Fibroblast of skin of scalp (primary cell): ENCODE results near the gene MECR.
A peak's percentile ranks its signal among the peaks of the same experiment; 100 is the strongest.

Source experiments
- DNase-seq: peaks from one replicate; pipeline ENCODE4 v3.0.0-alpha.2; 2013

MECR gene

DNA sequence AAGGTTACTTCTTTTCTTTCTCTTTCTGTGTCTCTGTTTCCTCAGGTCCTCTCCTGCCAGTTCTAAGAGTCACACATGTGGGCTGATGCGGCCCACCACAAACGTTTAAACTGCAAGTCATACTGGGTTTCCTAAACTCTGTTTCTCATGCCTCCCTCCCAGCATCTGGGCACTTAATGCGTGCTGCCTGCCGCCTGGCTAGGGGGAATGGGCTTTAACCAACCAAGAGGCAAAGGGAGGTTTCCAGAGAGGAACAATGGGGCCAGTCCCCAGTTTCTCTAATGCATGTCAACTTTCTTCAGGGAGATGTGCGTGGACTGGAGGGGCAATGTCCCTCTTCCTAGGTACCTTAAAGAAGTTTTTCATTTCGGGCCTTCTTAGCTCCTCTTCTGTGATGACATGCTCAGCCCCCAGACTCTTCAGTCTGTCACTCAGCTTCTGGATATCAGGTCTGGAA lies 29.1 kb downstream of the MECR start:
- DNase-seq, result no peak

DNA sequence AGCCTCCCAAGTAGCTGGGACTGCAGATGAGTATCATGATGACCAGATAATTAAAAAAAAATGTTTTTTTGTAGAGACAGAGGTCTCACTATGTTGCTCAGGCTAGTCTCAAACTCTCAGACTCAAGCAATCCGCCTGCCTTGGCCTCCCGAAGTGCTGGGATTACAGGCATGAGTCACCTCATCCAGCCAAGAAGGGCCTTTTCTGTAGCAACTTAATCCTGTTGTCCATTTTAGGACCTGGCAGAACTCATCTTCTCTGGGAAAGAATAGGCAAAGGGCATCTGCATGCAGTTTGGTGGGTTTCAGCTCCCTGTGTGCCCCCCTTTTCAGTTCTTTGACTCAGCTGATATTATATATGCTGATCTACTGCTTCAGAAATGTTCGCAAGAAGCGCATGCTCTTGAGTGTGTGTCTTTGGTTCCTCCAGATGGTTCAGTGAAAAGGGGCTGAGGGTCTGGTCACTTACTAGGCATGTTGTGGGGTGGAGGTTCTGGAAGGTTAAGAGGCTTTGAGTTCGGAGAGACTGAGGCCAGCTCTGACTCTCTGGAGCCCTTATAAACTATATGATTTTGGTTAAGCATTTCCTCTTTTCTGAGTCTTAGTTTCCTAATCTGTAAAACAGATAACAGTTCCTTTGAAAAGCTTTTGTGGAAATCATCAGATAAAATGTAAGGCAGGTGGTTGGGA lies 29.7 kb downstream of the MECR start:
- peak; percentile 43 for DNase-seq

DNA sequence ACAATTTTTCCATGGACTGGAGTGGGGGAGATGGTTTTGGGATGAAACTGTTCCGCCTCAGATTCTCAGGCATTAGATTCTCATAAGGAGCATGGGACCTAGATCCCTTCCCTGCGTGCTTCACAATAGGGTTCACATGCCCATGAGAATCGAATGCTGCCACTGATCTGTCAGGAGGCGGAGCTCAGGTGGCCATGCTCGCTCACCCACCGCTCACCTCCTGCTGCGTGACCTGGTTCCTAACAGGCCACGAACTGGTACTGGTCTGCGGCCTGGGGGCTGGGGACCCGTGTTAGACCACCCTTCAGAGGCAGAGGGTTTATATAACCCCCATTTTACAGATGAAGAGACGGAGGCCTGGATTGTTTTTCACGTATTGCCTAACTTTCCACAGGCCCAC lies 32.7 kb downstream of the MECR start:
- DNase-seq, result no peak

DNA sequence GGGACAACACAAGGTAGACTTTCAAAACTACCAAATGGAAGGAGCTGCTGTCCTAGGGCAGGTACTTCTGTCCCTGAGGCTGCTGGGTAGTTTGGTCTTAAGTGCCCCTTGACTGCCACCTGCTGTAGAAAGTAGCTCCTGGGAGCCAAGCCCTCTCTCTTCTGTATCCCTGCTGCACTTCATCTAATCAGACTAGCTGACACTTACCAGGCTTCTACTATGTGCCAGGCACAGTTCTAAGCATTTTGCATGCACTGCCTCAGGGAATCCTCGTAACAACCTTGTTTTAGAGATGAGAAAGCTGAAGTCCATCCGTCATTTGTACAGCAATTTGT lies 33.2 kb downstream of the MECR start:
- peak; percentile 47 for DNase-seq

DNA sequence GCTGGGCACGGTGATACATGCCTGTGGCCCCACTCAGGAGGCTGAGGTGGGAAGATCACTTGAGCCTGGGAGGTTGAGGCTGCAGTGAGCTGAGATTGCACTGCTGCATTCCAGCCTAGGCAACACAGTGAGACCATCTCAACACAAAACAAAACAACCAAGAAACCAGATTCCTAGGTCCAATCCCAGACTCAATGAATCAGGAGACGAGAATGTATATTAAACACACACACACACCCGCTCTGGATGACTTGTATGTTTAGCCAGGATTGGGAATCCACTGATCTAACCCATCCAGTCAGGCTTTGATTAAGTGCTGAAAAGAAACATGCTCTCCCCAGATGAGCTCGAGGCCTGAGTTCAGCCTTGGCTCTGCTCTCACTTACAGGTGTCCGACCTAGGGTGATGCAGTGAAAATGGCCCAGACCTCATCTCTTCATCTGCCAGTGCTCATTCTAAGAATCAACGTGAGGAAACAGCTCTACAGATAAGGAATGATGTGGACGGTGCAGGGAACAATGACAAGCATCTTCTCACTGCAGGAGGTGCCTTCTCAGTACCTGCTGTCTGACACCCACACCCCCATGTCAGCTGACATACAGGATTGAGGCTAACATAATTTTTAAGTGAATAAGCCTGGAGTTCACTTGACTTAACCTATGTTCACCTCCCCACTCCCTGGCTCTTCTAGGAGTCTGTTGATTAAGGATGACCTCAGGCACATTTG lies 33.7 kb downstream of the MECR start:
- peak; percentile 93 for DNase-seq

DNA sequence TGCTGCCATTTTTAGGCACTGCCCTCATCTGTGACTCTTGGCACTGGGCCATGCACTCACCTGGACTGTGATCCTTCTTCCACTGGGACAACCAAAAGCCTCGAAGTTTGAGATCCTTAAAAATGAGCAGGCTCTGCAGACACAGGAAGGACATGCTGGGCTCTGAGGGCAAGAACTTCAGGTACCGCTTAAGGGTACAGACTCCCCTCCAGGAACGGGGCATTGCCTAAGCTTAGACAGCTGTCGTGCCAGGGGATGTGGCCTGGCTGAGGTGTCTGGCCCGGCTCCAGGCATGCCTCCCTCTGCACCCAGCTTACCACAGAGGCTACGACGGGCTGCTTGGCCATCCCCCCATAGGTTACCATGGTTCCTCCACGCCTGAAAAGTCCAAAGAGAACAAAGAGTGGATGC lies 34.8 kb downstream of the MECR start:
- no peak for DNase-seq

DNA sequence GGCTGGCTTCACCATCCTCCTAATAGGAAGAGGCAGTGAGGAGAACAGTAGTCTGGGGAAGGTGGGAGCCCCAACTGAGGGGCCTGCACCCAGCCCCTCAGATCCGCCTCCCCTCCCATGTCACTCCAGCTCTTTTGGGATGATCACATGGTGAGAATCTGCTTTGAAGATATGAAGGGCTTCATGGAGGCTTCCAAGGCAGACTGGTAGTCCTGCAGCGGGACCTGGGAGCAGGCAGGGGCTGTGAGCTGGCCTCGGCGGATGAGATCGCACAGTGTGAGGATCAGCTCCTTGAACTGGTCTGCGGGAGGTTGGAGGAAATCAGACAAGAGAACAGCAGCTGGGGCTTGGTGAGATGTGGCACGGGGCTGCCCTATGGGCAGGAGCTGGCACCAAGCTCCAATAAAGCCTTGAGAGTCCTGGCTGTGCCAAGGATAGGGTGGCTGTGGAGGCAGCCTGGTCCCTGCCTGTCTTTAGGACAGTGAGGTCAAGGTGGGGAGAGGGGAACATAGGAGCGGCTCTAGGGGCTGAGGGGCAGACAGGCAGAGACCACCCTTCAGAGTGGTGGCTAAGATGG lies 36.8 kb downstream of the MECR start:
- no peak for DNase-seq

DNA sequence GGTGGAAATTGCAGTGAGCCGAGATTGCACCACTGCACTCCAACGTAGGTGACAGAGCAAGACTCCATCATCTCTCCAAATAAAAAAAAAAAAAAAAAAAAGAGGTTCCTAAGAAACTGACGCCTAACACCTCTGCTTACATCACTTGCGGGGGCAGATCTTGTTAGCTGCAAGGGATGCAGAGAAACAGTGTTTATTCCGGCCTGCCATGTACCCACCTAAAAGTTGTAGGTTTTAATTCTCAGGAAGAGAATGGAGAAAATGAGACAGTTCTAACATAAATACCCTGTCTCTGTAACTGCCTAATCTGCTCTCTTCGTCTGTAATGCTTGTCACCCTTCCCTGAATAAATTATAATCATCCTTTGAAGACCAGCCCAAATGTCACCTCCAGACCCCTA lies 40.0 kb downstream of the MECR start:
- no peak for DNase-seq

DNA sequence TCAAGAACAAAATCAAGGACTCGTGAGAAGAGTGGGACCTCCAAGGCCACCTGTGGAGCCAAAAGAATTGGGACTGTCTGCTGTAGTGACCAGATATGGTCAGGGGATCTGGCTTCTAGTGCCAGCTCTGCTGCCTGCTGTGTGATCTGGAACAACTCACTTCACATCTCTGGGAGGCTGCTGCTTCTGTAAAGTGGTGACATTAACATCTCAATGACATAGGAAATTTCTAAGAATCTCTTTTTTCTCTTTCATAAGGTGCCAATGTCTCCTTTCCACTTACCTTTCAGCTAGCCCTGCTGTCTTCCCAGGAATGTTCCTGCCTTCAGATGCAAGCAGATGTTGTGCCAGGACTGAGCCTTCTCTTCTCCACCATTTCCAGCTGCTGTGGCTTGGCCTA lies 44.0 kb downstream of the MECR start:
- DNase-seq, result no peak

DNA sequence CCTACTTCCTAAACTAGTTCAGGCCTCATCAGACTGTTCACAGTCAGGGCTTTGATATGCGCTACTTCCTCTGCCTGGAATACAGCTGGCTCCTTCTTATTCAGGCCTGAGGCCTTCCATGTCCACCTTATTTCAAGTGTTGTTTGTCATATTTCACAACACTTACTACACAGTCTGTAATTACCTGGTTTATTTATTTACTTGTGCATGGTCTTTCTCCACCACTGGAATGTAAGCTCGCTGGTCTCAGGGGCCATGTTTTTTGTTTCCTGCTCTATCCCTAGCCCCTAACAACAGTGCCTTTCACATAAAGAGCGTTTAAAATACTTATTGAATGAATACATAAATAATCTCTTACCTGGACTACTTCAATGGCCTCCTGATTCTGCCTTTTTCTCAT lies 44.5 kb downstream of the MECR start:
- no peak for DNase-seq

DNA sequence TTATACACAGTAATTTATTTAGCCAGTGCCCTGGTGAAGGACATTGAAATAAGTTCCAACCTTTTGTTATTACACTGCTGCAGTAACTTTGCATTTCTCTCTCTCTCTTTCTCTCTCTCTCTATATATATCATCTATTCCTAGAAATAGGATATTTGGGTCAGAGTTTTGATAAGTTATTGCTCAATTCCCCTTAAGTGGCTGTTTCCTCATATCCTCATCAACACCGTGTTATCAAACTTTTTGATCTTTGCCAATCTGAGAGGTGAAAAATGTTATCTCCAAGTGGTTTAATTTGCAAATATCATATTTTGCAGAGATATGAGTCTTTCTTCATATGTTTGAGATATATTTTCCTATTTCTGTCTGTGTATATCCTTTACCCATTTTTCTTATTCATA lies 47.4 kb downstream of the MECR start:
- DNase-seq, result no peak

DNA sequence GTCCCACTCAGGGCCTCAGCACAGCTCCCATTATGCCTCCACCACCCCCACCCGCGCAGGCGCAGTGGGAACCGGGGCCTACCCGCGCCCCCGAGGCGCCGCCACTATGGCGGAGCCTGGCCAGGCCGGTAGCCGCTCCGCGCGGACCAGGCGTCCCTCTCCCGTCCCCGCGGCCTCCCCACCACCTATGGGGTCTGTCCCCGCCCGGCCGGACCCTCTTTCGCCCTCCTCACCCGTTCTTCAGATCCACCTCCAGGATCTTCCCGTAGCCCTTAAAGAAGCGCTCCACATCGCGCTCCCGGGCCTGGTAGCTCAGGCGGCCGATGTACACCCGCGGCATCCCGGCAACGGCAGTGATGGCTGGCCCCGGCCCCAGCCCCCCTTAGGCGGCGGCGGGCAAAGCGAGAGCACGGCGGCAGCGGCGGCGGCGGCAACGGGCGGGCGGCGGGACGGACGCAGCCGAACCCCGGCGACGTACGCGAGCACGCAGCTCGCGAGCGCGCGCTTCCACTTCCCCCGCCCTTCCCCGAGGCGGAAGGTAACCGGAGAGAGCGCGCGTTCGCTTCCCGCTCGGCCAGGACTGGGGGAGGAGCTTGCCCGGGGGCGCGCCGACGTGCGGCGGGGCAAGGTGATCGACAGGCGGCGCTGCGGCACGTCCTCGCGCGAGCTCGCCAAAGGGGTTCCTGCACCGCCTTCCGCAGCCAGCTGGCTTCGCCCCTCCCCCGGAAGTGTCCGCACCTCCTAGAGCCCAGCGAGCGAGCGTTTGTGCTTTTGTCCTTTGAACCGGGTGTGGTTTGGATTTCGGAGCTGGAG lies 49.1 kb downstream of the MECR start, which contains the start of gene SRSF4:
Gene SRSF4, minus strand, starts transcription at position 488 of the 813 bp plus-strand sequence. Its CDS starts 148 bp downstream, at position 340.
- peak; percentile 99 for DNase-seq

DNA sequence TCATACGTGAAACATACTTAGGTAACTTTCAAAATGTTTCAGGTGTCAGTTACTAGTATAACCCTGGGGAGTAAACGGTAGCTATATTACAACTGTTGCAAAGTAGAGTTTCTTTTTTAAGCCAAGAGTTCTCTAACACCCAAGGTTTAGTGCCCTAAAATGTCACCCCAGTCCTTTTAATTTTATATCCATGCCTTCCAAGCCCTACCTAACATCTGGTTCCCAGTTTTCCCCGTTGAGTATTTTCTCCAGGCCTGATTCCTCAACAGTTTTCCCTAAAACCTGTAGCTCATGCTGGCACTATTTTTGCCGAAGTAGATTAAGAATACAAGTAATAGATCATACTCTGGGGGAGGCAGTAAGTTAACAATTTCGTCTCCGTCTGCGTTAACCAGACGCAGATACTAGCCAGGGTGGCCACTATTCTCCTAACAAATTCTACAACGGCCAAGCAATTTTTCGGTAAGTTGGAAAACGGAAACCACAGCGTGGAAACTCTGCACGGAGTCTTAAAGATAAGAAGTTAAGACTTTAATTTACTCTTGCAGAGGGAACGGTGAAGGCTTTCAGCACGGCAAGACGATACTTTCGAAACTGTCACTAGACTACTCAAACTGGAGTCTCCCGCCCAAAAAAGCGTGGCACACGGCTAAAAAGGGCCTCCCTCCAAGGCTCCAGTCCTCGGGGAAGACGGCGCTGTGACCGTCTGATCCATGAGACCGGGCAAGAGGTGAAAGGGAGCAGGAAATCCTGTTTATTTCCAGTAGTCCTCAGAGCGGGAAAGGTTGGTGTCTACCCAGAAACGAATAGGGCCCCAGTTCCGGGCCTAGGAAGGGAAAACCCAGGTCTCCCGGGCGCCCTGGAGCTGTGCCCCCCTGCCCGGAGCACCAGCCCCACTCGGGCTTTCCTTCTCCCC lies 50.0 kb downstream of the MECR start:
- no peak for DNase-seq

DNA sequence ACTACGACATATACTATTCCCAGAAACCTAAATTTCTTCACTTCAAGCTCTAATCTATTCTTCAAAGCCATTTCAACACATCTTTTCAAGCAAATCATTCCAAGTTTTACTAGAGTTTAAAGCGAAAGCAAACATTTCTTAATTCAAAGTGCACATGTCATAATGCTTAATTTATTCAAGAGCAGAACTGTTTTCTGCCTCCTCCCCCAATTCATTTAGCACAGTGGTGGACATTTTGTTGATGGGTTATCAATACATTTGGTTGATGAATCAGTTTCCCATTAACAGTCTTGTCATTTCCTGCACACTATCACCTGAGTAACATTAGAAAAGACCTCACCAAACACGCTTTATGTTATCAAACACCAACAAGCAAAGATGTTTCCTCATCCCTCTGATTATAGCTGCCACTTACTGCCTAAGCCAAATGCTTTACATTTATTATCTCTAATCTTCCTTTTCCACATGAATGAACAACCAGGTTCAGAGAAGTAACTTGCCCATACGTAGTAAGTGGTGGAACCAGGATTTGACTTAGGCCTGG lies 51.0 kb downstream of the MECR start:
- no peak for DNase-seq

DNA sequence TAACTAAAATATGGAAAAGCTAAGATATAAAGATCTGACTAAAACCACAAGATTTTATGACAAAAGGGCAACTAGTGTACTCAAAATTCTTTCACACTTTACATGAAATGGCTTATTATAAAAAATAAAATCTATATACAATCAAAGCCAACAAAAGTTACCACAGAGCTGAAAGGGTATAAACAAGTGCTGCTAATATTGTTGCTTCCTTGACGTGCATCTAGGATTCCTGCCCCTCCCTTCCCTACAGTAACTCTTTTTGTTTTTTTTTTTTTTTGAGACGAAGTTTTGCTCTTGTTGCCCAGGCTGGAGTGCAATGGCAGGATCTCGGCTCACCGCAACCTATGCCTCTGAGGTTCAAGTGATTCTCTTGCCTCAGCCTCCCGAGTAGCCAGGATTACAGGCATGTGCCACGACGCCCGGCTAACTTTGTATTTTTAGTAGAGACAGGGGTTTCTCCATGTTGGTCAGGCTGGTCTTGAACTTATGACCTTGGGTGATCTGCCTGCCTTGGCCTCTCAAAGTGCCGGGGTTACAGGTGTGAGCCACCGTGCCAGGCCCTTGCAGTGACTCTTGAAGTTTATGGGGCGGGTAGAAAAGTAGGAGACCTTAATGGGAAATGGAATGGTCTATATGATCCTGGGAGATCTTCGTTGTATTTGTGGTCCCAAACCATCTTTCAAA lies 53.6 kb downstream of the MECR start:
- DNase-seq, result no peak

DNA sequence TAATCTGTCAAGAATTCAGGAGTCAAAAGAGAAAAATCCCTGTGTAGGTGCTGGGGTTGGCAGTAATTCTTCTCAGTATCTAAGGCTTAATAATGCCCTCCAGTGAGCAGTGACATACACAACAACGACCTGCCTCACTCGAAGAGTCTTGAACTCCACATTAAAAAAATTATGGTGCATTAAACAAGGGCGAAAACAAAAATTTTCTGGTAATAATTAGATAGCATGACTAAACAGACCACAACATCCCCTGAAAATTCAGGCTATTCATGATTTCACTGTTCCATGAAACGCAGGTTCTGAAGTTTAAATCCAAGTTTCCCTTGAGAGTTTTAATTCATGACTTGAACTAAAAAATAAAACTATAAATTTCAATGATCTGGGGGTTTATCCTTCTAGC lies 54.2 kb downstream of the MECR start:
- peak; percentile 52 for DNase-seq

DNA sequence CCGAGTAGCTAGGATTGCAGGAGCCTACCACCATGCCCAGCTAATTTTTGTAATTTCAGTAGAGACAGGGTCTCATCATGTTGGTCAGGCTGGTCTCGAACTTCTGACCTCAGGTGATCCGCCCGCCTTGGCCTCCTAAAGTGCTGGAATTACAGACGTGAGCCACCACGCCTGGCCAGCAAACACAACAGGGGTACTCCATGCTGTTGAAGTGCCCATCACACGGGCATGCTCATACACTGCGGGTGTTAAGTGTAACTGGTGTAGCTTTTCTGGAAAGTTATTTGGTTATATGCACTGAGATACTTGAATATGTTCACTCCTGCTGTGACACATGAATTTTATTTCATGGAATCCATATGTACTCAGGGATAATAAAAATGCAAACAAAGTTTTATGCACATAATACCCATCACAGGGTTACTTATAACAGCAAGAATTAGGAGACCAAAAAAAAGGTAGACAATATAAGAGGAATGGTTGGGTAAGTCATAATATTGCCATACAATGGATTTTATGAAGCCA lies 58.3 kb downstream of the MECR start:
- DNase-seq, result no peak

DNA sequence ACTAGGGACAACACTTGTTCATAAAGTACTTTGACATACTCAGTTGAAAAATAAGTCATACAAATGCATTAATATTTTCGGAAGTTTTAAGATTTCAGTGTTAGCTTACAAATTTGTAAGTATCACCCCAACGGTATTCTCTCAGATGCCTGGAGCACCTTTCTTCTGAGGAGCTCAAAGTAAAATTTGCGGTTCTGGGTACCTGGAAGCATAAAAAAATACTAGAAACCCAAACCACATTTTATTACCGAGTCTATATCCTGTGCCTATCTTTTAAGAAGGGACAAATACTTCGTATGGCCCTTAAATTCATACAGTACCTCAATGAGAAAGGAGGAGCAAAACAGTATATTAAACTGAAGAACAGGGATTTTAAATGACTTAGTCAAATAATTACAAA lies 59.2 kb downstream of the MECR start:
- no peak for DNase-seq

DNA sequence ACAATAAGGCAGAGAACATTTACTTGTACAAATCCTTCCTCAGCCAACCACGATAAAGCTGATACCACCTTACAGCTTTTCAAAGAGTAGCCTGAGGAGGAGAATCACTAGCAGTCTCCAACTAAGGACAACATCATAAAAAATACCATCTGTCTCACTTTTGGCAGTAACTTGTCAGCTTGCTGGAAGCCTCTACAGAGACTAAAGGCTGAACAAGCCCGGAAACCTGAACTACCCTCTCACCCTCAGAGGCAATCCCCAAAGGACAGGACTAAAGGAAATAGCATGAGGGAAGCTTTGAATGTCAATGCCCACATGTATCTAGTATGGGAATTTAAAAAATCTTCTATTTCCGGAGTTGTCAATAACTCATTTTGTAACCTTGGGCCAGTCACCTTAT lies 59.6 kb downstream of the MECR start:
- DNase-seq, result peak; percentile 52

DNA sequence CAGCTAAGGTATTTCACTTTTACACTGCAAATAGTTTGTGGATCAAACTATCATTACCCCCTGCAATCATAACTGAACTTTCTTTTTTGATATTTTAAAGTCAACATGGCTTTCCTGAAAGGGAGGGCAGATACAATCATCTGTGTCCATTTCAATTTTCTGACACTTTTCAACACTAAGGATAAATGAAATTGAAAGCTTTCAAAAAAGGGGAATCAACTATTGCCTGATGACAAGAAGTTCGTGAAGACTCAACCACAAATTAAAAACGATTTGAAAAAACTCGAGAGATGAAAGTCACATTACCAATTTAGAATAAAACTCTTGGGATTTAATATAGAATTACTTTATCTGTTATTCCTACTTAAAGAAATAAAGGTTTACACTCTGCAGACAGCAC lies 60.8 kb downstream of the MECR start:
- no peak for DNase-seq

DNA sequence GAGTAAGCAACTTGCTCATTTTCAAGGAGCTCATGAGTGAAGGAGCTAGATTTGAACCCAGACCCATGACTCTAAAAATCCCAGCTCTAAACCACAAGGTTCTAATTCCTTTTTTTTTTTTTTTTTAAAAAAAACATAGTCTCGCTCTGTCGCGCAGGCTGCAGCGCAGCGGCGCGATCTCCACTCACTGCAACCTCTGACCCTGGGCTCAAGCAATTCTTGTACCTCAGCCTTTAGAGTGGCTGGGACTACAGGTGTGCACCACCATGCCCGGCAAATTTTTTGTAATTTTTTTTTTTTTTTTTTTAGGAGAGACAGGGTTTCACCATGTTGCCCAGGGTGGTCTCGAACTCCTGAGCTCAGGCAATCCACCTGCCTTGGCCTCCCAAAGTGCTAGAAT lies 62.8 kb downstream of the MECR start:
- no peak for DNase-seq
